Fibroblast of lung (primary cell): Measurements from ENCODE around the gene CYLD.

Experiments
- EZH2 ChIP-seq: IDR thresholded peaks from 2 replicates; pipeline ENCODE4 v1.5.1; 2012; ENCODE audit warnings: low read length, control low read depth, mild to moderate bottlenecking; ENCODE audit errors: missing control alignments
- TF ChIP-seq, protein P1 (sequence below), 2 donors: IDR thresholded peaks in 1 of 2; conservative IDR thresholded peaks in 1 of 2; 1 replicate in 1 of 2; 2 replicates in 1 of 2; pipeline ENCODE4 v1.5.1; 2011 to 2012; ENCODE audit warnings: low read length in 2 of 2, control low read depth in 1 of 2, inconsistent platforms in 1 of 2, low read depth in 1 of 2, mild to moderate bottlenecking in 1 of 2

DNA sequence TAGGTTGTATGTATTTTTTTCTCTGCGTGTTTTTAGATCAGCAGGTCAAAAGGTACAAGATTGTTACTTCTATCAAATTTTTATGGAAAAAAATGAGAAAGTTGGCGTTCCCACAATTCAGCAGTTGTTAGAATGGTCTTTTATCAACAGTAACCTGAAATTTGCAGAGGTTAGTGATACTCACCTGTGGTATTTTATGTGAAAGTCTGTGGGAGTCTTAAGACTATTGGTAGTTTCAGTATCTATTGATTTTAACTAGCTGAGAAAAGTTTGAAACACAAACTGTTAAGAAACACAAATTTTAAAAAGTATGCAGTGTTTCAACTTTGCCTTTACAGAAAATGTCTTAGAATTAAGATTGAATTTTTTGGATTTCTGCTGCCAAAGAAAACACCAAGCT, 49.6 kb downstream of the CYLD start:
- TF ChIP-seq, protein P1, sequence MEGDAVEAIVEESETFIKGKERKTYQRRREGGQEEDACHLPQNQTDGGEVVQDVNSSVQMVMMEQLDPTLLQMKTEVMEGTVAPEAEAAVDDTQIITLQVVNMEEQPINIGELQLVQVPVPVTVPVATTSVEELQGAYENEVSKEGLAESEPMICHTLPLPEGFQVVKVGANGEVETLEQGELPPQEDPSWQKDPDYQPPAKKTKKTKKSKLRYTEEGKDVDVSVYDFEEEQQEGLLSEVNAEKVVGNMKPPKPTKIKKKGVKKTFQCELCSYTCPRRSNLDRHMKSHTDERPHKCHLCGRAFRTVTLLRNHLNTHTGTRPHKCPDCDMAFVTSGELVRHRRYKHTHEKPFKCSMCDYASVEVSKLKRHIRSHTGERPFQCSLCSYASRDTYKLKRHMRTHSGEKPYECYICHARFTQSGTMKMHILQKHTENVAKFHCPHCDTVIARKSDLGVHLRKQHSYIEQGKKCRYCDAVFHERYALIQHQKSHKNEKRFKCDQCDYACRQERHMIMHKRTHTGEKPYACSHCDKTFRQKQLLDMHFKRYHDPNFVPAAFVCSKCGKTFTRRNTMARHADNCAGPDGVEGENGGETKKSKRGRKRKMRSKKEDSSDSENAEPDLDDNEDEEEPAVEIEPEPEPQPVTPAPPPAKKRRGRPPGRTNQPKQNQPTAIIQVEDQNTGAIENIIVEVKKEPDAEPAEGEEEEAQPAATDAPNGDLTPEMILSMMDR (conservative IDR thresholded peaks at IDR 0.05 in 1 of 2, IDR thresholded peaks at IDR 0.05 in 1 of 2; ENCODE audit: low read depth in 1 of 2, low read length in 2 of 2), result no peak
- TF ChIP-seq EZH2, result no peak
